ENCODE data around the gene AACS. TPM values are rescaled to one million over a fixed set of nuclear protein-coding genes. Genes with fewer than 3 reads are reported as not detected.

The AACS gene
- total and polyA plus RNA-seq, 2 of the 13 experiments (the other 11 are each of a cell fraction or from before 2014, with no cell fraction given), result 23.3 to 28.8 TPM

GRCh38 chr12:125128439-125129178 lies 63.4 kb downstream of the AACS start:
- POLR2A ChIA-PET, result no interaction called here
- Histone ChIP-seq H3K36me3 (replicated peaks in 1 of 2; ENCODE audit: control insufficient read depth in 1 of 2, insufficient read depth in 2 of 2, low read length in 2 of 2) (peaks cover 9 to 34% of the 10 kb centered on the region in 2 experiments; a peak in 4 of 5 replicates), H3K4me2 (ENCODE audit: low read depth, low read length) (no peak overlapping the region), H3K27me3 (ENCODE audit: control insufficient read depth in 1 of 2, insufficient read depth in 2 of 2, low read length in 2 of 2) (no peaks in the 10 kb centered on the region), H4K20me1 (ENCODE audit: insufficient read depth, low read length) (no peaks in the 10 kb centered on the region), H2AFZ (ENCODE audit: low read length) (no peak overlapping the region), H3K79me2 (ENCODE audit: insufficient read depth, low read length) (no peaks in the 10 kb centered on the region), H3K9ac (ENCODE audit: insufficient read depth, low read depth, low read length) (no peak overlapping the region), H3K27ac (ENCODE audit: extremely low read length, insufficient read depth, low read length) (no peak overlapping the region), H3K4me3 (replicated peaks in 1 of 3; ENCODE audit: insufficient read depth in 1 of 3, low read depth in 2 of 3, low read length in 3 of 3) (no peak overlapping the region), H3K9me3 (ENCODE audit: low read length) (no peaks in the 10 kb centered on the region), H3K4me1 (ENCODE audit: insufficient read depth, low read length) (no peaks in the 10 kb centered on the region)
- no TSS peak for BruUV-seq (replicated peaks)
- WGBS (ENCODE audit: low lambda C conversion rate), result 97% methylated on average over 18 of the region's 18 CpGs
- in situ Hi-C loops (cut with HindIII; ENCODE audit: extremely low pct_ligation_motif_present, low pct_unique_long_range_greater_than_20kb) (no loop called here), intact Hi-C loops (cut with micrococcal nuclease; ENCODE audit: unreplicated experiment) (no loop called here)
- no peak for TF ChIP-seq PCBP2 (optimal IDR thresholded peaks at IDR 0.05; ENCODE audit: low read depth, low read length, poor library complexity, severe bottlenecking)
- no peak for TF ChIP-seq ZNF552 (CRISPR knock-in tag; IDR thresholded peaks at IDR 0.05; ENCODE audit: borderline replicate concordance)
- no peak for TF ChIP-seq ZNF629 (CRISPR knock-in tag; conservative IDR thresholded peaks at IDR 0.05)
- TF ChIP-seq MAFG (CRISPR knock-in tag; IDR thresholded peaks at IDR 0.05), result no peak
- no peak for TF ChIP-seq ZNF574 (CRISPR knock-in tag; IDR thresholded peaks at IDR 0.05)
- no peak for TF ChIP-seq HOXA9 (CRISPR knock-in tag; IDR thresholded peaks at IDR 0.05; ENCODE audit: borderline replicate concordance)
- no peak for TF ChIP-seq SP5 (CRISPR knock-in tag; IDR thresholded peaks at IDR 0.05; ENCODE audit: borderline replicate concordance, low read depth)
- no peak for TF ChIP-seq ZNF580 (CRISPR knock-in tag; IDR thresholded peaks at IDR 0.05; ENCODE audit: borderline replicate concordance, low read depth)
- CTCF ChIA-PET (ENCODE audit: low intra/inter-chr PET ratio, low total read pairs), result no interaction called here
- ATAC-seq, result no peak
- DNase-seq (ENCODE audit: low spot score), result no peak
- FAIRE-seq, result no peak
